ENCODE measurements around the gene PIGC.

The PIGC gene

GRCh38 chr1:172467446-172467845 lies 23.6 kb upstream of the PIGC start:
- intact Hi-C loops (cut with DNase I) = no loop called here
- DNase-seq = no peak

- no peak for DNase-seq
- intact Hi-C loops (cut with DNase I) = no loop called here
These were observed 23.0 kb upstream of the PIGC start for GRCh38 chr1:172466795-172467407.

GRCh38 chr1:172465617-172466016 lies 21.7 kb upstream of the PIGC start:
- intact Hi-C loops (cut with DNase I) = no loop called here
- DNase-seq = no peak

DNA sequence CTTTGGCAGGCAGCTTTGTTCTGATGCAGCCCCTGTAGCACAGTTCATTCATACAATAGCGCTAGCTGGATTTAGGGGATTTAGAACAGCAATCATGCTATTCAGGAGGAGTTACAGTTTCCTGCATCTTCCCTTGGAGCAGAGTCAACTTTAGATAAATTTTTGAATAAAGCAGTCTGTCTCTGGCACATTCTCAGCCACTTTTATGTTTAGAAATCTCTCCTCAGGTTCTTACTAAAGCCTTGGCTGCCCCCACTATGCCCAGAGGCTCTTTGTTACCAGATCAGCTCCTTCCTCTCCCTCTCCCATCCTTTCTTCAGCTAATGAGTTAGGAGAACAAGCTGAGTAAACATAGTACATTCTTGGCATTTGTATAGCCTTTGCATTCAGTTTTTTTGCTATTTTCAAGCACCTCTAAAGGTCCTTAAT lies 17.0 kb upstream of the PIGC start:
- no peak for DNase-seq
- intact Hi-C loops (cut with DNase I) = no loop called here

- DNase-seq = no peak
- intact Hi-C loops (cut with DNase I) = no loop called here
These were observed 16.3 kb upstream of the PIGC start for GRCh38 chr1:172460177-172460576.

DNA sequence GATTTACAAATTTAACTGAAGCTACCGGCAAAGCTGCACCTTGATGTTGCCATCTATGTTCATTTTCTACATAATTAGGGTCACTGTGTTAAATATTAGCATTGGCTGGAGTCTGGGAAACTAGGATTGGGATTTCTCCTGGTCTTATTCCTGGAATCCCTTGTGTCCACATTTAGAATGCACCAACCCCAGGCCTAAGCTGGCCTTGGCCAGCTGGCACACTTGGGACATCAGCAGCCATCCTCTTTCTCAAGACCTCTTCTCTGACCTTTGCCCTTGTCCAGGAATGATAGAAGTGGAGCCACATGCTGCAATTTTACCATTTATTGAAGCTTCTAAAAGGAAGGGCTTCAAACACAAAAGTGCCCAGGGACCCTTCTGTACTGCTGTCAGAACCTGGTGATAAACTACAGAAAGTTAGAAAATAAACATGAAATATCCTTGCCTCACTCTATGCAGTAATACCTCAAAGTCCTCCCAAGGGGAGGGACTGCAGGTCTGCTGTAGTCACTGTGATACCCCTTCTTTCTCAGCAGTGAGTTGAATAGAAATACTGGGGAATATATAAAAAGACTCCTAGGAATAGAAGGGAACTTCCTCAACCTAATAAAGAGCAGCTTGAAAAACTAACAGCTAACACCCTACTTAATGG lies 13.7 kb upstream of the PIGC start:
- intact Hi-C loops (cut with DNase I) = no loop called here

DNA sequence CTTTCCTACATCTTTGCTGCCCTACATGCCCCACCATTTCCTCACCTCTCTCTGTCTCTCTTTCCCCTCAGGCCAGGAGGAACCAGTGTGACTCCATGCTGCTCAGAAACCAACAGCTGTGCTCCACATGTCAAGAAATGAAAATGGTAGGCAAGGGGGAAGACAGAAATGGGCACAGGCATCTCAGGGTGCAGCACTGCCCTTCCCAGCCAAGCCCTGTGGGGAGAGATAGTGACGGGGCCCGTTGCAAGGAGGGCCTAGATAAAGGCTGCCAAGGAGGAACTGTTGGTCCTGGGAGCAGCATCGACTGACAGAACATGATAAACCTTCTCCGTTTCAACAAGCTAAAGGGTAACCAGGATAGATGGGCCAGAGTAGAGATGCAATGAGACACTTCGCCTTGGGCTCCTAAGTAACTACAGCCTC lies 12.5 kb upstream of the PIGC start:
- intact Hi-C loops (cut with DNase I) = no loop called here
- no peak for DNase-seq

More for the DNA sequence above, 13.7 kb upstream of the PIGC start:
- no peak for DNase-seq

- intact Hi-C loops (cut with DNase I) = no loop called here
- DNase-seq = no peak
These were observed 11.6 kb upstream of the PIGC start for GRCh38 chr1:172455451-172455850.

- DNase-seq = no peak
- intact Hi-C loops (cut with DNase I) = loop anchor here (5.0 kb wide), 1 partner anchor 264 kb away; no protein-coding TSS in a partner anchor
These were observed 9.7 kb upstream of the PIGC start for GRCh38 chr1:172453607-172454006.

DNA sequence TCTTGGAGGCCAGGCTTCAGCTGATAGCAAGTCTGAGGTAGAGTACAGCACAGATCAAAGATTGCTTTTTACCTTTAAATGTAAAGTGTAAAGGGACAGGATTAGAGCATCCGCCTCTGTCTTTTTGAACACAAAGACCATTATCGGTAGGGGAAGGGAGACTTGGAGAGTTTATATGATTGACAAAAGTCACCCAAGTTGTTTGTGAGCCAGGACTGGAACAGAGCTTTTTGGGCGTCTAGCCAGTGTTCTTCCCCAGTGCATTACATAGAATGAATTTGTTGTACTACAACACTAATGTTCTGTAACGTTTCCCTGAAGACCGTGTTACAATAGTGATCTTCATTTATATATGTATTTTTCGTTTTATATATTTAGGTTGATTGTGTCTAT lies 9.3 kb upstream of the PIGC start:
- no peak for DNase-seq
- intact Hi-C loops (cut with DNase I) = loop anchor here (5.0 kb wide), 1 partner anchor 264 kb away; no protein-coding TSS in a partner anchor

GRCh38 chr1:172452536-172453152 lies 8.8 kb upstream of the PIGC start:
- intact Hi-C loops (cut with DNase I) = loop anchor here (5.0 kb wide), 1 partner anchor 265 kb away; no protein-coding TSS in a partner anchor
- no peak for DNase-seq

DNA sequence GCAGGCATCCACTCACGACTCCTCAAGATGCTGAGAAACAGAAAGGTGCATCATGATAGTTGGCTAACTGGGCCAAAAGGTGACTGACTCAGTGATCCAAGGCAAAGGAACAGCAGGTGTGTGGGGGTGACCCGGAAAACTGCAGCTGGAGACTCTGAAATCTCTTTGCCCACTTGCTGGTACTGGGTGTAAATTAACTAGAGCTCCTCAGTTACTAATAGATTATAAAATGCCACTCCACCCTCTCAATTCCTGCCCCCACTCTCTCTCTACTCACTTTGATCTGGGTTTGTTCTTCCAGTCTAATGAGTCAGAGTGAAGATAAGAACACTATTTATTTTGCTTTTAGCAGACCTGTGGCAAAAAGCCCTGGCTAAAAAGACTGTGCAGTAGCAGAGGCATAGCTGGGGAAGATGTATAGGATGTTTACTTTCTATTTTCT lies 7.2 kb upstream of the PIGC start:
- DNase-seq = no peak
- intact Hi-C loops (cut with DNase I) = loop anchor here (5.0 kb wide), 1 partner anchor 266 kb away; no protein-coding TSS in a partner anchor

DNA sequence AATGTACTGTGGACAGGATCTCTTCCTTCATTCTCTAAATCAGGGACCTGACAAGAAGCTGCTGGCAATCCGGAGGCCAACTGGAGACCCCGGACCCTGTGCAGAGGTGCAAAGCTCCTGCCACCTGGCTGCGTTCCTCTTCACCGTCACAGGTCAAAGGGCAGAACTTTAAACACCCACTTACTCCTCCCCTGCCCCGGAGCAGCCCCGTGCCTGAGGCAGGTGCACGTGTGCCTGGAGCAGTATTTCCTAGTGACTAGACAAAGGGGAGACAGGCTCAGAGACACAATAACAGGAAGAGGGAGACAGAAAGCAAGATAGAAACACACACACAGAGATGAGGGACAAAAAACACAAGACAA lies 6.6 kb upstream of the PIGC start:
- no peak for DNase-seq
- intact Hi-C loops (cut with DNase I) = loop anchor here (5.0 kb wide), 1 partner anchor 267 kb away; no protein-coding TSS in a partner anchor

DNA sequence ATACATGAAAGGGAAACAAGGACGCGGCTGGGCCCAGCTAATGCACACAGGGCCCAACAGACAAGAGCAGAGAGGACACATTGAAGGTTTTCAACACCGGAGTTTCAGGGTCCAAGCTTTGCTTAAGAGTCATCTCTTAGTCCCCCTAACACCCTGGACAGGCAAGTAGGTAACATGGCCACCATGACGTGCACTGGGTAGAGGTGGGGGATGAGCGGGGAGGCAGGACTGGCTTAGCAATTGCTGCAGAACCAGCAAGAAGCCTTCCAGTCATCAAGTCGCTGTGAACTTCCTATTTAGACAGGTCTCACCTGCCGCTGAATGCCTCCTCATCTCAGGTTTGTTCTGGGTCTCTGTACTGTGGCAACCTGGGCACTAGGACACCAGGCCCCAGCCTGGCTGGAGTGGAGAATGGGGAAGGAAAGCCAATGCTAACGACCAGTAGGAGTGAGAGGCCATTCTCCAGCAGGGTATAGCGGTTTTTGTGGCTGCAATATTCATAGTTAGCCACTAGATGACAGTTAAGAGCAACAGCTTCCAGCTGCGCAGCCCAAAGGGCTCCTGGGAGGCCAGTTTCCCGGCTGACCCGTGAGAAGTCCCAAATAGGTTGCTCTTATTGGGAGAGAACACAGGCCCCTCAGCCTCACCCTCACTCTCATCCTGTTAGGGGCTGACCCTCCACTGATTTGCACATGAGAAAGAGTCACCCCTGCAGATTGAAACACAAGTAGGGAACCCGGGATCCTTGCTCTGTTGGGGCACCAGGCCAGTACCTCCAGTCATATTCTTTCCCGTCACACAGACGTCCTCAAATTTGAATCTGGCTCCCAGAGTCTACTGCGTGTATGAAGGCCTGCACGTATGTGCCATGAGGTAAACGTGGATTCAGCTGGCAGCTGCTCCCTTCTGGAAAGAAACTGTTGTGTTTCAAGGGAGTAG lies 6.0 kb upstream of the PIGC start:
- intact Hi-C loops (cut with DNase I) = loop anchor here (5.0 kb wide), 1 partner anchor 267 kb away; no protein-coding TSS in a partner anchor
- DNase-seq = peak in 5 of 10 donors; percentile 8 to 85 (median 30)

DNA sequence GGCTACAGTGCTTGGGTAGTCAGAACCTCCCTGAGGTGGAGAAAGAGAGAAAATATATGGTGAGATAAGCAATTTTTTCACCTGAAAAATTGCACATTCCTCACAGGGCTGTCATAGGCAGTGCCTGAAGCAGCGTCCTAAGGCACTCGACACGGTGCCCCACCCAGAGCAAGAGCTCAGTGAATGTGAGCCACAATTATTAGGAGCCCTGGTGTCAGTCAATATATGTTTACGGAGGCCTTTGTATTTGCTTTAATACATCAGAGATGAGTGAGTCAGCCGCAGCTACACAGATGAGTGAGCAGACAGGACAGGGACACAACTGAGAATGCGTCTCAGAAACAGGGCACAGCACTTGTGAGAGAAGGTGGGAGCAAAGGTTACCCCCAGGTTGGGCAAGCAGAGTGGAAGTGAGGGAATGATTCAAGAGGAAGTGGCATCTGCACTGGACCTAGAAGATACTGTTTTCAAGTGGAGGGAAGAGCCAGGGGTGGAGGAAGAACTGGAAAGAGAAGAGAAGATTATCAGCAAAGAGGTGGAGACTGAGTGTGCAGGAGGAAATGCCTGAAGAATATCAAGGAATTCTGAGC lies 5.2 kb upstream of the PIGC start:
- intact Hi-C loops (cut with DNase I) = no loop called here
- no peak for DNase-seq

- no peak for DNase-seq
- intact Hi-C loops (cut with DNase I) = no loop called here
These were observed 3.8 kb upstream of the PIGC start for GRCh38 chr1:172447641-172448040.

- intact Hi-C loops (cut with DNase I) = no loop called here
- no peak for DNase-seq
These were observed 2.7 kb upstream of the PIGC start for GRCh38 chr1:172446547-172446946.

GRCh38 chr1:172442843-172443565 lies 865 bp downstream of the PIGC start:
- DNase-seq = no peak
- intact Hi-C loops (cut with DNase I) = no loop called here

- no peak for DNase-seq
- intact Hi-C loops (cut with DNase I) = no loop called here
These were observed 1.5 kb downstream of the PIGC start for GRCh38 chr1:172442404-172442803.

All from posterior cingulate gyrus (tissue), 11 donors.